AG09309 (cell line): ENCODE measurements around the gene URB1.

ENCODE experiments used
- DNase-seq: peaks from one replicate; pipeline ENCODE4 v3.0.0-alpha.2; 2010; ENCODE audit warnings: low read depth
- H3K4me3 ChIP-seq: 2 replicates; pipeline ENCODE4 v1.5.1; 2011; ENCODE audit warnings: mild to moderate bottlenecking, low read depth, low read length, moderate library complexity; ENCODE audit not compliant: control insufficient read depth
- CTCF ChIP-seq: IDR thresholded peaks from 2 replicates; pipeline ENCODE4 v1.5.1; 2011; ENCODE audit warnings: mild to moderate bottlenecking, low read depth, low read length, inconsistent platforms; ENCODE audit not compliant: insufficient read depth, control insufficient read depth; ENCODE audit errors: missing control alignments

URB1 gene

GRCh38 chr21:32334980-32335531 is 57.8 kb downstream of the URB1 start:
- TF ChIP-seq CTCF, result no peak
- no peak for DNase-seq
- H3K4me3 ChIP-seq, result no peak overlapping the region

GRCh38 chr21:32333953-32334673 is 58.7 kb downstream of the URB1 start:
- no peak for DNase-seq
- no peak overlapping the region for H3K4me3 ChIP-seq
- no peak for TF ChIP-seq CTCF

GRCh38 chr21:32332463-32332951 is 60.3 kb downstream of the URB1 start:
- no peak overlapping the region for H3K4me3 ChIP-seq
- no peak for TF ChIP-seq CTCF
- no peak for DNase-seq

GRCh38 chr21:32331444-32332305 is 61.1 kb downstream of the URB1 start:
- H3K4me3 ChIP-seq, result no peak overlapping the region
- DNase-seq, result no peak
- TF ChIP-seq CTCF, result no peak

- no peak for TF ChIP-seq CTCF
- no peak for DNase-seq
- no peak overlapping the region for H3K4me3 ChIP-seq
Observed at GRCh38 chr21:32330784-32331311, 62.0 kb downstream of the URB1 start.

- no peak overlapping the region for H3K4me3 ChIP-seq
- no peak for TF ChIP-seq CTCF
- no peak for DNase-seq
Observed at GRCh38 chr21:32329776-32330175, 63.0 kb downstream of the URB1 start.
